T-helper 2 cell treated with Interferon-gamma antibody and Interleukin-4, amounts not matched to agents 100 ng/mL and 5 ng/mL, for 36 hours (primary cell): ENCODE results near the gene RPUSD3. TPM values are rescaled to one million over a fixed set of nuclear protein-coding genes. Genes with fewer than 3 reads are reported as not detected.

Experiments used
- intact Hi-C: fragments of 100-400 bp; cut with micrococcal nuclease; formaldehyde crosslinking; loops from one replicate; pipeline ENCODE4 v1.15.1; 2023
- total RNA-seq: library from RNA; stranded (reverse); gene quantifications from 2 replicates; pipeline ENCODE4 v1.2.3, GENCODE V29; 2022

RPUSD3 gene
- total RNA-seq, 1 donor from 2014 or later, result 54.1 TPM

DNA sequence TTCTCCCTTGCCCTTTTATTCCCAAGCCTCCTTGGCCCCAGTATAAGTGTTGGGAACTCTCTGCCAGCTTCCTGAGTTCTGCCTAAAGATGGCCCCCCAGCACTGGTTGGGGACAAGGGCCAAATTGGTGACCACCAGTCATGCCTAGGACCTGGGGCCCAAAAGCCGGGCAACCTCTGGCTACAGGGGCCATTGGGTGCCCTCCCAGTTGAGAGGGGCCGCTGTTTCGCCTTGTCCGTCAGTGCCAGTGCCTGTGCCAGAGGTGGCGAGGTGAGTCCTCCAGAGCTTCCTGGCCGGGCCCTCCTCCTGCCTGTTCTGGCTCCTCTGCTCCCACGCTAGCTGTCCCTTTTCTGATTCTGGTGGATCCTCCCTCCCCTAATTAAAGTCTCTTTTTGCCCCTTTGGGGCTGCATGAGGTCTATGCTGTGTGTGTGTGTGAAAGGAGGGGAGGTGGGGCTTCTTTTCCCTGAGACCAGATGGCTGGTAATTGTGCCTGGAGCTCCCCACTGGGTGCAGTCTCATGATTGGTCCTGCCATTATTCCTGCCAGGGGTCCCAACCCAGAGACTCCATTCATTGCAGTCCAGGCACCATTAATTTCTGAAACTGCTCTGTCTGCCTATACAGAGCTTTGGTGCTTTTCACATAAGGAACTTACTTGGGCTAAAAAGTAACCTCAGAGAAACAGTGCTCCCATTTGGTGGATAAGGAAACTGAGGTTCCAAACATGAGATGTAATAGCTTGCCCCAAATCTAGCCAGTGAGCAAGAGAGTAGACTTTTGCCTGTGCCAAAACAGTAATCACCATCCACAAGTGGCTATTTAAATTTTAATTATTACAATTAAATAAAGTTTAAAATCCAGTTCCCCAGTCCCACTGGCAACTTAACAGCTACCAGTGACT, 36.9 kb downstream of the RPUSD3 start:
- intact Hi-C loops, result no loop called here

DNA sequence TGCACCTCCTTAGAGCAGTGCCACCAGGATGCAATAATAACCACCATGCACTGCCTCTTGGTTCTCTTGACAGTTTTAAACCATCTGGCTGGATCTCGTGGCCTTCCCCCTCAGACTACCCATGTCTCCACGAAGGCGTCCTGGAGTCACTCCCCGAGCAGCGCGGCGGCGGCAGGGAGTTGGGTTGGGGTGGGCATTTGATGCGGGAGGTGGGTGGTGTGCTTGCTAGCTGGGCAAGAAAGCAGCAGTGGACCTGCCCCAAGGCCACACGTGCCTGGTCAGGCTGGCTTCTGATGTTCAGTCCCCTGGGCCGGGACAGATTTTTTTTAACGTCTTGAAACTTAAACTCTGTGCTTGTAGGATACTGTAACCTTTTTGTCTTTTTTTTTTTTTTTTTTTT, 37.7 kb downstream of the RPUSD3 start:
- intact Hi-C loops, result no loop called here

DNA sequence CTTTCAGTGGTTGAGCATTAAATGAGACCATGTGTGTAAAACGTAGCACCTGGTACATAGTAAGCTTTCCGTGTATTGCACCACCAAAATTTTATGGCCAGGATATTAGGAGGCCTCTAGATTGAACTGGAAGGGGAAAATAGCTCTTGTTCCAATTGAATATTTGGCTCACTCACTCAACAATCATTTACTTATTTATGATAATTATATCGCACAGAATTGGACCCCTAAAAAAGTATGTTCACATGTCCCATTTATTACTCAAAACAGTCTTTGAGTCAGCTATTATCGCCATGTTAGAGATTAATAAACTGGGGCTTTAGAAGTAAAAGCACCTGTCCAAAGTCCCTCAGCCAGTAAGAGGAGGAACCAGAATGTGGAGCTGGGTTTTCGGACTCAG, 38.8 kb downstream of the RPUSD3 start:
- intact Hi-C loops, result no loop called here

DNA sequence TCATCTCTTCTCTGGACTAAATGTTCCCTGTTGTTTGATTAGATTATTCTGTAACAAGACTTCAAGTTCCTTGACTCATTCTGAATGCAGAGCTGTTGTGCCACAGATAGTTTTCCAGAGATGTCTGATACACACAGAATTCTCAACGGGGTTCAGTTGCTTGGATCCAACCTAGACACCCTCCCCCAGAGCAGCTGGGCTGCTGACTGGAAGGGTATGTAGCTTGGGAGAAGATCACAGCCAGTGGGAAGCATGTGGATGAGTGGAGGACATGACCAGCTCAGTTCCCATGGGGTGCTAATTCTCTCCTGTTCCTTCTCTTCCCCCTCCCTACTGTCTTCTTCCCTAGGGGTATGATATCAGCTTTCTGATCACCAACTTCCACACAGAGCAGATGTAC, 40.3 kb downstream of the RPUSD3 start:
- intact Hi-C loops, result no loop called here

DNA sequence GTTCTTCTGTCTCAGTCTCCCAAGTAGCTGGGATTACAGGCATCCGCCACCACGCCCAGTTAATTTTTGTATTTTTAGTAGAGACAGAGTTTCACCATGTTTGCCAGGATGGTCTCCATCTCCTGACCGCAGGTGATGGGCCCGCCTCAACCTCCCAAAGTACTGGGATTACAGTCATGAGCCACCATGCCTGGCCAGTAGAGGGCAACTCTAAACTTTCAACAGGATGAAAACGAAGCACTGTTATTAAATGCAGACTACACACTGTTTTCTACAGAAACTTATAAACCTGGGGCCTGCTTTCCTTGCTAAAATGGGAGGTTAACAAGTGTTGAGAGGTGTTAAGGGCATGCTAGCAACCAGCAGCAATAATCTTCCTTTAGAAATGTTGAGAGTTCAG, 43.3 kb downstream of the RPUSD3 start:
- intact Hi-C loops, result no loop called here

DNA sequence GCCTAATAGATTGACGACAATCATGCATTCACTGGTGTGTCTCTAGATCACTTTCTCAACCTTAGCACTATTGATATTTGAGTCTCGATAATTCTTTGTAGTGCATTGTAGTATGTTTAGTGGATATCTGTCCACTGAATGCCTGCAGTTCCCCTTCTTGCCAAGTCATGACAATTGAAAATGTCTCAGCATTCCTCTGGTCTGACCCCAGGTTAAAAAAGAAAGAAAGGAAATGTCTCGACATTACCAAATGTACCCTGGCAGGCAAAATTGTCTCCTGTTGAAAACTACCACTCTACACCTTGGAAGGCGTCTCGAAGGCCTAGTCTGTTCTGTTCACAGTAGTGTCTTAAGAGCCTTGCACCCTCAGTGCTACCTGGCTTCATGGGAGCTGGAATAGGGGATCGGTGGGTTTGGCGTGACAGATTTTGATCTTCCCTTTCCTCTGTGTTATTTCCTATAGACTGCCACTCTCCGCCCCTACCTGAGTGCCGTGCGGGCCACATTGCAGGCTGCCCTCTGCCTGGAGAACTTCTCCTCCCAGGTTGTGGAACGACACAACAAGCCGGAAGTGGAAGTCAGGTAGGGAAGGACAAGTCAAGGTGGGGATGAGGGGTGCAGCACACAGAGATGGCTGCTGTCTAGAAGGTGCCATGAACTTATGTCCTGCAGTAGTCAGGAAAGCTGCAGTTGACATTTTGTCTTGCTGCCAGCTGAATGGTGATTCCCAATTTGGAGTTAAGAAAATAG, 46.4 kb downstream of the RPUSD3 start:
- intact Hi-C loops, result no loop called here

DNA sequence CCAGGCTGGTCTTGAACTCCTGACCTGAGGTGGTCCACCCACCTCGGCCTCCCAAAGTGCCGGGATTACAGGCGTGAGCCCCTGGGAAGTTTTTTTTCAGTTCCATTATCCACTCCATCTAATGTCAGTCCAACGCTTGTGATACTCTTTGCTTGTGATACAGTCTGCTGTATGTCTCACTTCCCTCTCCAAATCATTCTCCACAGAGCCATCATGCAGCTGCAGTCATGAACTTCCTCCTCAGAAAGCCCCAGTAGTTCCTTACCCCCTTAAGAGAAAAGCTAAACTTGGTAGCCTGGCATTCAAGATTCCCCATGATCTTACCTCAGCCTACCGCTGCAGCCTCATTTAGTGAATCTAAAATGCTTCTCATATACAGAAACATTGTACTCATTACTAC, 48.6 kb downstream of the RPUSD3 start:
- intact Hi-C loops, result no loop called here

DNA sequence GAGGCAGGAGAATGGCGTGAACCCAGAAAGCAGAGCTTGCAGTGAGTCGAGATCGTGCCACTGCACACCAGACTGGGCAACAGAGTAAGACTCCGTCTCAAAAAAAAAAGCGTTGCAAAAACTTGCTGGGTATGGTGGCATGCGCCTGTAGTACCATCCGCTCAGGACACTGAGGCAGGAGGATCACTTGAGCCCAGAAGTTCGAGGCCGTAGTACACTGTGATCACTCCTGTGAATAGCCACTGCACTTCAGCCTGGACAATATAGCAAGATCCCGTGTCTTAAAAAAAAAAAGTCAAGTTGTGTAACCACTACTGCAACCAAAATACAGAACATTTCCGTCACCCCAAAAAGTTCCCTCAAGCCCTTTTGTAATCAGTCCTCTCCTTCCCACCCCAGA, 49.4 kb downstream of the RPUSD3 start:
- intact Hi-C loops, result loop anchor here (5.0 kb wide), 1 partner anchor 453 kb away; the partner anchor contains the start of gene TATDN2

DNA sequence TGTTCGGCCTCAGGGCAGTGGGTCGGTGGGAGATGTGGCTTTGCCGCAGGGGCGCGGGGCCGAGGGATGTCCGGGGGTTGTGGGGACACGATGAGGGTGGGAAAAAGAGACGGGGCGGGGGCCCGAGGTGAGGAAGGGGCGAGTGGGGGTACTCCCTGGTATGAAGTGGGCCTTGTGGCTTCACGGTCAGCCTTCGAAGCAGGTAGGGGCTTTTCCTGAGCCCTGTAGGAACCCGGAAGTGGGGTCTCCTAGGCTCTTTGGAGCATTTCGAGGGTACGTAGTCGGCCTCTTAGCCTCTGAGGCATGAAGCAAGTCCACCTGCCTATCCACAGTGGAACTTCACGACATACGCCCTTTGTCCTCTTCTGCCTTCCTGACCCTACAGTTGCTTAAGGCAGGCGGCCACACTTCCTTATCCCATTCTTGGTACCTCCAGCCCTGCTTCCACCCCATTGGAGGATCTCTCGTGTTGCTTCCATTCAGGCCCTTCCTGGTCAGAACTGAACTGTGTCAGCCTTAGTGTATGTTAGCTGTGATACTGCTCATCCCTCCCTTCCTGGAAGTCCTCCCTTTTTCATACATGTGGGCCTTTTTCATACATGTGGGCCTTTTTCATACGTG, 50.5 kb downstream of the RPUSD3 start:
- intact Hi-C loops, result loop anchor here (1.0 to 5.0 kb wide), 4 partner anchors 24 to 454 kb away; partner anchors contain the start of genes CAMK1, CRELD1, FANCD2 and TATDN2

DNA sequence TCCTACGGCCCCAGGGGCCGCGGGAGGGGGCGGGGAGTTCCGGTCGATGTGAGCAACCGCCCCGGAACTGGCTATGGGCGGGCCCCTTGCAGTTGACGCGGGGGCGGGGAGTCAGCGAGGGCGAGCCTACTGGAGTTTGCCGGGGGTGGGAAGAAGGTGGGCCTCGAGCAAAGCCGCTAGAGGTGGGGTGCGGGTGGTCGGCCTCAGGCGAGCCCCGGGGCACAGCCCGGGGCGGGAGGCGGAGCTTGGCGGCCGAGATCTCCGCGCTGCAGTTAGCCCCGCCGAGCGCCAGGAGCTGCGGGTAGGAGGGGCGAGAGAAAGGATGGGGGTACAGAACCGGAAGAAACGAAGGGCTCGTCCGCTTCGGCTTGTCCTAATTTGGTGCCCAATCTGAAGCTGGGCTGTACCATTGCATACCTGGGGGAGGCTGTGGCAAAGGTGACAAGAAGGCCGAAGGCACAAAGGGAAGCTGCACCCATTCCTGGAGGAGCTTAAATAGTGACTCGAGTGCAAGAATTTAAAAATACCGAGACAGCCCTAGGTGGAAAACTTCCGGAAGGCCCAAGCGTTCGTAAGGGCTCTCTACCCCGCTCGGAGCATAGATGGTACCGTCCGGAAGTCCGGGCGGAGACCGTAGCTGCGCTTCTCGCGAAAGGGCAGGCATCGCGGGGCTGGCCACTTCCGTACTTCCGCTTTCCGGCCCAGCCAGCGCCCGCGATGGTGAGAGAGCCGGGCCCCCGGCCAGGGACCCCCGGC, 51.2 kb downstream of the RPUSD3 start, which contains the start of the genes ARPC4 and TADA3:
Gene ARPC4 (plus strand): TSS at position 678 of the 756 bp plus-strand sequence. CDS start 40 bp downstream, at position 718.
Gene TADA3 (minus strand): TSS at position 69 of the 756 bp plus-strand sequence. CDS start 1,007 bp downstream, outside the sequence.
- intact Hi-C loops, result loop anchor here (1.0 to 5.0 kb wide), 12 partner anchors 23 to 529 kb away; partner anchors contain the start of genes BRPF1, CAMK1, CRELD1 and FANCD2

DNA sequence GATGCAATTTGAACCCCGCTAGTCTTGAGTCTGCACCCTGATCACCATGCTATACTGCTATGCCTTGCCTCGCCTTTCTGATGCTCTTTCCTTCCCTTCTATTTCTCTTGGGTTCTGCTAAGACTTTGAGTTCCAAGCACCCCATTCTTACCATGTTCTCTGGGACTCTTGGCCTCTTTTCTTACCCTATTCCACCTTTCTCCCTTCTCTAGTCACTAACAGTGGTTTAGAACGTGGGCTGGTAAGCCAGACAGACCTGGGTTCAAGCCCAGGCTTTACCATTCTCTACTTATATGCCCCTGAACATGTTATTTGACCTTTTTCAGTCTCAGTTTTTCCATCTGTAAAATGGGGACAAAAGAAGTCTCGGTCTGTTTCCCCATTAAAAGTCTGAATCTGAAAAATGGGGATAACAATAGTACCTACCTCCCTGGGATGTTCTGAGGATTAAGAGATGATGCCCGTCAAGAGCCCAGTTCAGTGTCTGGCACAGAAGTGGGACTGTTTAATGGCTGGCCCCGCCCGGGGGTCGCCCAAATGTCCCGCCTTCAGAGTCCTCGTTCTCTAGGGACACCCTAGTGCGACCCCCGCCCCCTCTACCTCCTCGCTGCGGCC, 51.9 kb downstream of the RPUSD3 start:
- intact Hi-C loops, result loop anchor here (1.0 to 5.0 kb wide), 10 partner anchors 42 to 529 kb away; partner anchors contain the start of genes BRPF1, CRELD1, JAGN1 and MTMR14

DNA sequence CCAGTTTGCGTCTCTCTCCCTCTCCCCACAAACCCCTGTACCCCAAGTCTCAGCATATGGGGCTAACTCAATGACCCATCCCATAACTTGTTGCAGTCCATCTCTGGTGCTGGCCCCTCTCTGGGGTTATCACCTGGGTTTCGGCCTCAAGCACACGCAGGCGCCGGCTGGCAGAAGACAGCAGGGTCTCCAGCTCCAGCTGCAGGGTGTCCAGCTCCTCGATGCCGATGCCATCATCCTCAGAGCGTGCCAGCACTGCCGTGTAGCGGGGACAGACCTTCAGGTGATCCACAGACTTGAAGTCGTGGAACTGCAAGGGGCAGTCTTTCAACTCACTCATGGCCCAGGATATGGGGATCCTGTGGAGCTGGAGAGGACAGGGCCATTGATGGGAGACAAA, 52.7 kb downstream of the RPUSD3 start:
- intact Hi-C loops, result loop anchor here (5.0 kb wide), 1 partner anchor 456 kb away; the partner anchor contains the start of gene TATDN2

Other genes with a start within 250 kb of the RPUSD3 start
- gene MTMR14, start 194.5 kb downstream of the RPUSD3 start, total RNA-seq, result 45.1 and 45.5 TPM in 2 replicates
- 0.20 and 0.36 TPM in 2 replicates for gene CPNE9, start 140.2 kb downstream of the RPUSD3 start, total RNA-seq
- gene BRPF1, start 112.3 kb downstream of the RPUSD3 start, total RNA-seq, result 41.9 and 44.2 TPM in 2 replicates
- gene OGG1, start 94.1 kb downstream of the RPUSD3 start, total RNA-seq, result 40.1 and 40.7 TPM in 2 replicates
- gene CAMK1, start 74.1 kb downstream of the RPUSD3 start, total RNA-seq, result 46.7 and 50.6 TPM in 2 replicates
- 84.3 and 85.7 TPM in 2 replicates for gene TADA3, start 51.5 kb downstream of the RPUSD3 start, total RNA-seq
- 295 and 297 TPM in 2 replicates for gene ARPC4, start 50.9 kb downstream of the RPUSD3 start, total RNA-seq
- gene TTLL3, start 33.7 kb downstream of the RPUSD3 start, total RNA-seq, result 66.6 and 71.2 TPM in 2 replicates
- not detected in 2 replicates for gene CIDEC, start 36.2 kb upstream of the RPUSD3 start, total RNA-seq
- 23.5 and 25.3 TPM in 2 replicates for gene JAGN1, start 46.6 kb upstream of the RPUSD3 start, total RNA-seq
- gene IL17RE, start 58.8 kb upstream of the RPUSD3 start, total RNA-seq, result 0.36 and 0.70 TPM in 2 replicates
- gene IL17RC, start 73.1 kb upstream of the RPUSD3 start, total RNA-seq, result 0.23 and 0.34 TPM in 2 replicates
- 16.0 and 20.2 TPM in 2 replicates for gene CRELD1, start 89.8 kb upstream of the RPUSD3 start, total RNA-seq
- gene PRRT3, start 108.4 kb upstream of the RPUSD3 start, total RNA-seq, result 6.2 TPM in 2 replicates
- gene EMC3, start 142.8 kb upstream of the RPUSD3 start, total RNA-seq, result 53.5 TPM in 2 replicates
- 56.6 and 61.9 TPM in 2 replicates for gene FANCD2, start 182.4 kb upstream of the RPUSD3 start, total RNA-seq